Endodermal cell (in vitro differentiated cells): ENCODE data around the gene TREH. TPM values are rescaled to one million over a fixed set of nuclear protein-coding genes. Genes with fewer than 3 reads are reported as not detected.
A peak's percentile ranks its signal among the peaks of the same experiment; 100 is the strongest.
"Not testable (repeated sequence)": the region's sequence is repeated elsewhere in the genome, so short reads cannot be mapped to it uniquely, and the experiment has no call there.

Source experiments
- DNase-seq: peaks from one replicate; pipeline ENCODE4 v3.0.0-alpha.2; 2017
- H3K27ac ChIP-seq: 2 replicates; pipeline ENCODE4 v1.5.1; 2013; ENCODE audit warnings: mild to moderate bottlenecking, low read depth, low read length, moderate library complexity
- H3K27me3 ChIP-seq: 2 replicates; pipeline ENCODE4 v1.6.1; 2013; ENCODE audit warnings: mild to moderate bottlenecking, low read length, moderate library complexity; ENCODE audit not compliant: insufficient read depth, control insufficient read depth, poor library complexity, severe bottlenecking
- H3K36me3 ChIP-seq: 2 replicates; pipeline ENCODE4 v1.7.0; 2013; ENCODE audit warnings: mild to moderate bottlenecking, low read length, moderate library complexity; ENCODE audit not compliant: control insufficient read depth, insufficient read depth
- H3K4me1 ChIP-seq: one replicate; pipeline ENCODE4 v1.7.0; 2013; ENCODE audit warnings: low read length; ENCODE audit not compliant: control insufficient read depth, insufficient read depth
- H3K4me3 ChIP-seq: 2 replicates; pipeline ENCODE4 v1.5.1; 2013; ENCODE audit warnings: mild to moderate bottlenecking, low read length, moderate library complexity
- H3K9ac ChIP-seq: 2 replicates; pipeline ENCODE4 v1.6.1; 2013; ENCODE audit warnings: mild to moderate bottlenecking, low read length, moderate library complexity; ENCODE audit not compliant: poor library complexity, severe bottlenecking; ENCODE audit errors: extremely low read depth
- H3K9me3 ChIP-seq: 2 replicates; pipeline ENCODE4 v1.6.1; 2013; ENCODE audit warnings: mild to moderate bottlenecking, low read length, moderate library complexity; ENCODE audit not compliant: control insufficient read depth
- H3K27ac Mint-ChIP-seq: 2 replicates; pipeline ENCODE4 v1.8.0; 2020; ENCODE audit warnings: mixed read lengths
- H3K27me3 Mint-ChIP-seq: 2 replicates; pipeline ENCODE4 v1.8.0; 2021; ENCODE audit warnings: mild to moderate bottlenecking, mixed read lengths; ENCODE audit not compliant: insufficient read depth
- H3K36me3 Mint-ChIP-seq: 2 replicates; pipeline ENCODE4 v1.8.0; 2020; ENCODE audit warnings: low read depth, mixed read lengths
- H3K4me1 Mint-ChIP-seq: 2 replicates; pipeline ENCODE4 v1.8.0; 2020; ENCODE audit warnings: mixed read lengths
- H3K4me3 Mint-ChIP-seq: 2 replicates; pipeline ENCODE4 v1.8.0; 2020; ENCODE audit warnings: mild to moderate bottlenecking, moderate library complexity, mixed read lengths
- H3K9me3 Mint-ChIP-seq: 2 replicates; pipeline ENCODE4 v1.8.0; 2020; ENCODE audit warnings: mild to moderate bottlenecking, mixed read lengths
- WGBS, 2 experiments: methylation state at CpG; one replicate each; pipeline versions ENCODE4 v1.1.5 to v1.1.7; 2013; ENCODE audit warnings: missing lambda C conversion rate in 2 of 2, mixed read lengths in 1 of 2; ENCODE audit not compliant: insufficient coverage in 1 of 2, insufficient read length in 1 of 2; 5-methylcytosine and 5-hydroxymethylcytosine counted together
- total RNA-seq, 2 donors: library from RNA; stranded (reverse); fragmentation: NEBNext Ultra II Directional in 1 of 2; extraction: Animal tissue kit (Norgen Biotek cat#: 25700) in 1 of 2; gene quantifications; 2 replicates in 1 of 2; 3 replicates in 1 of 2; pipeline ENCODE4 v1.2.1, GENCODE V29; 2021
- TF ChIP-seq, protein P1 (sequence below): fragments of 200-600 bp; sonication (generic); conservative IDR thresholded peaks from 2 replicates; pipeline ENCODE4 v1.5.0; 2021; ENCODE audit warnings: antibody characterized with exemption, mild to moderate bottlenecking

TREH gene
- total RNA-seq, 2 donors from 2014 or later, result not detected

DNA sequence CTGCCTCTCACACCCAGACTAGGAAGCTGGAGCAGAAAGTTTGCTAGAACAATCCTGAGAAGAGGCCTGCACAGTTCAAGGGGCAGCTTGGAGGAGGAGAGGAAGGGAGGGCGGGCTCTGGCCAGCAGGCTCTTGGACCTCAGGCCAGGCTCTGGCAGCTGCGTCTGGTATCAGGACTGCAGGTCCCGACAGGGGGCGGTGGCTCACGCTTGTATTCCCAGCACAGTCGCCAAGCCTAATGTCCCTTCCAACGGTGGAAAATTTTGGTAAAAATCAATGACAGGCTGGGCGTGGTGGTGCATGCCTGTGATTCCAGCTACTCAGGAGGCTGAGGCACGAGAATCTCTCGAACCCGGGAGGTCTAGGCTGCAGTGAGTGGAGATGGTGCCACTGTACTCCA is 542 bp downstream of the TREH start:
- TF ChIP-seq, protein P1, sequence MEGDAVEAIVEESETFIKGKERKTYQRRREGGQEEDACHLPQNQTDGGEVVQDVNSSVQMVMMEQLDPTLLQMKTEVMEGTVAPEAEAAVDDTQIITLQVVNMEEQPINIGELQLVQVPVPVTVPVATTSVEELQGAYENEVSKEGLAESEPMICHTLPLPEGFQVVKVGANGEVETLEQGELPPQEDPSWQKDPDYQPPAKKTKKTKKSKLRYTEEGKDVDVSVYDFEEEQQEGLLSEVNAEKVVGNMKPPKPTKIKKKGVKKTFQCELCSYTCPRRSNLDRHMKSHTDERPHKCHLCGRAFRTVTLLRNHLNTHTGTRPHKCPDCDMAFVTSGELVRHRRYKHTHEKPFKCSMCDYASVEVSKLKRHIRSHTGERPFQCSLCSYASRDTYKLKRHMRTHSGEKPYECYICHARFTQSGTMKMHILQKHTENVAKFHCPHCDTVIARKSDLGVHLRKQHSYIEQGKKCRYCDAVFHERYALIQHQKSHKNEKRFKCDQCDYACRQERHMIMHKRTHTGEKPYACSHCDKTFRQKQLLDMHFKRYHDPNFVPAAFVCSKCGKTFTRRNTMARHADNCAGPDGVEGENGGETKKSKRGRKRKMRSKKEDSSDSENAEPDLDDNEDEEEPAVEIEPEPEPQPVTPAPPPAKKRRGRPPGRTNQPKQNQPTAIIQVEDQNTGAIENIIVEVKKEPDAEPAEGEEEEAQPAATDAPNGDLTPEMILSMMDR, result peak; percentile 61
- H3K9ac ChIP-seq, H3K4me1 ChIP-seq, H3K27ac ChIP-seq, H3K4me1 Mint-ChIP-seq, H3K27me3 ChIP-seq, H3K36me3 Mint-ChIP-seq, H3K27ac Mint-ChIP-seq, H3K4me3 Mint-ChIP-seq, H3K4me3 ChIP-seq, H3K36me3 ChIP-seq: not testable (repeated sequence)
- WGBS, 2 experiments, result 39 to 58% methylated on average over 11 of the region's 11 CpGs
- peaks cover 16% of the 10 kb centered on the region for H3K9me3 ChIP-seq
- peak; percentile 86 for DNase-seq
- Mint-ChIP-seq H3K9me3 (peaks cover 27% of the 10 kb centered on the region), H3K27me3 (peaks cover 14% of the 10 kb centered on the region)

DNA sequence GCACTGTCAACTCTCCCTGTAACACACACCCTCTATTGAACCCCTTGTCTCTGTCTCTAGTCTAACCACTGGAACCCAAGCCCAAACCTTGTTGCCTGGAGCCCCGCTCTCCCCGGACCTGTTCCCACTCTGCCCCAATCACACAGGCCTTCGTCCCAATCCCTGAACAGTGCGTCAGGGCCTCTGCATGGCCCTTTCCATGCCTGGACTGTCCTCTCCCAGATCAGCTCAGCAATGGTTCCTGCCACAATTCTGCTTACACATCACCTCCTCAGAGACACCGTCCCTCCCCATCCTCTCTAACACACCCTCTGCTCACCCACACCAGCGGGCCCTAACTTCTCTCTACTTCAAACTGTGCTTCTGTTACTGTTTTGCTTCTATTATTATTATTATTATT is 1.5 kb downstream of the TREH start:
- DNase-seq, result no peak
- H3K9me3 ChIP-seq, result peaks cover 16% of the 10 kb centered on the region
- no peak overlapping the region for H3K4me3 ChIP-seq
- TF ChIP-seq, protein P1, result no peak
- Mint-ChIP-seq H3K4me1 (peaks cover 7% of the 10 kb centered on the region), H3K4me3 (no peak overlapping the region), H3K36me3 (no peaks in the 10 kb centered on the region), H3K9me3 (peaks cover 27% of the 10 kb centered on the region), H3K27me3 (peaks cover 18% of the 10 kb centered on the region), H3K27ac (no peak overlapping the region)
- H3K4me1 ChIP-seq, result peaks cover 5% of the 10 kb centered on the region
- H3K27me3 ChIP-seq, result no peaks in the 10 kb centered on the region
- WGBS, 2 experiments, result 92 to 94% methylated on average over 3 to 5 of the region's 6 CpGs
- H3K9ac ChIP-seq, result no peak overlapping the region
- no peak overlapping the region for H3K27ac ChIP-seq
- no peaks in the 10 kb centered on the region for H3K36me3 ChIP-seq

DNA sequence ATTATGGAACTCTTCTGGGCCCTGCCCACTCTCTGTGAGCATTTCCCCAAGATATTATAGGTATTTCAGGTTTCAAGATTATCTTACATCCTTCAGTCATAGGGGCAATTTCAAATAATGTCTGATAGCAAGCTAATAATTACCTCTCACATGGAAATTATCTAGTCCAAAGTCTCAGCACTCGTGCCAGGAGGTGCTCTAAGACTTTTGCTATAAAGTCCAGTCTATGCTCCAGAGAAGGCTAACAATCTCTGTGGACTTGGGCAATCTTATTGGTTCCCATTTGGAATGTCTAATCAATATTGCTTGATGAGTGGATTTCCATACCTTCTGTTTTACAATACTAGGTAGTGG is 5.4 kb downstream of the TREH start:
- Mint-ChIP-seq H3K9me3 (peaks cover 31% of the 10 kb centered on the region), H3K27ac (no peak overlapping the region), H3K4me3 (no peak overlapping the region), H3K4me1 (peaks cover 2% of the 10 kb centered on the region), H3K36me3 (no peaks in the 10 kb centered on the region), H3K27me3 (peaks cover 18% of the 10 kb centered on the region)
- Histone ChIP-seq H3K9me3 (peaks cover 16% of the 10 kb centered on the region), H3K9ac (no peak overlapping the region), H3K4me1 (no peaks in the 10 kb centered on the region), H3K36me3 (no peaks in the 10 kb centered on the region), H3K4me3 (no peak overlapping the region), H3K27me3 (no peaks in the 10 kb centered on the region), H3K27ac (no peak overlapping the region)
- 71 to 100% methylated on average over 1 of the region's 1 CpG for WGBS, 2 experiments
- DNase-seq, result no peak
- TF ChIP-seq, protein P1, result no peak
